Left ventricle myocardium inferior (tissue), 1 donor: Measurements from ENCODE around the gene CYFIP1. TPM values are rescaled to one million over a fixed set of nuclear protein-coding genes. Genes with fewer than 3 reads are reported as not detected.
"Not testable (repeated sequence)": the region's sequence is repeated elsewhere in the genome, so short reads cannot be mapped to it uniquely, and the experiment has no call there.

ENCODE experiments used
- DNase-seq: peaks from one replicate; pipeline ENCODE4 v3.0.0-alpha.2; 2020
- H3K27ac ChIP-seq: fragments of 200-600 bp; replicated peaks from 2 replicates; pipeline ENCODE4 v1.8.0; 2021
- H3K27me3 ChIP-seq: fragments of 200-600 bp; 2 replicates; pipeline ENCODE4 v1.8.0; 2021; ENCODE audit warnings: low read depth
- H3K36me3 ChIP-seq: fragments of 200-600 bp; 2 replicates; pipeline ENCODE4 v1.8.0; 2021
- H3K4me1 ChIP-seq: fragments of 200-600 bp; 2 replicates; pipeline ENCODE4 v1.8.0; 2021
- H3K4me3 ChIP-seq: fragments of 200-600 bp; 2 replicates; pipeline ENCODE4 v1.8.0; 2021; ENCODE audit warnings: mild to moderate bottlenecking, moderate library complexity
- H3K9me3 ChIP-seq: fragments of 200-600 bp; replicated peaks from 2 replicates; pipeline ENCODE4 v1.8.0; 2021
- intact Hi-C: fragments of 100-400 bp; cut with micrococcal nuclease; formaldehyde crosslinking; loops from one replicate; pipeline ENCODE4 v1.11.0; 2022
- long read RNA-seq: library from polyadenylated mRNA; unstranded; transcript quantifications from one replicate; pipeline ENCODE4 v2.0.0, GENCODE V29; 2021
- total RNA-seq: library from RNA; stranded (reverse); fragmentation: NEBNext Ultra II Directional; extraction: Animal tissue kit (Norgen Biotek cat#: 25700); gene quantifications from one replicate; pipeline ENCODE4 v1.2.1, GENCODE V29; 2021
- TF ChIP-seq, protein P1 (sequence below): fragments of 200-600 bp; IDR thresholded peaks from 2 replicates; pipeline ENCODE4 v1.8.0; 2021; ENCODE audit warnings: antibody characterized with exemption, mild to moderate bottlenecking, borderline replicate concordance
- donor health status: DM: no; HTN: yes; CAD: no; lungs with severe emphysema.

The CYFIP1 gene
- 24.1 TPM for total RNA-seq
- long read RNA-seq, full-length matches to known transcripts, result 37 of 58 reads
- long read RNA-seq, partial matches to known transcripts, result 11 of 58 reads
- long read RNA-seq, other reads (novel, unspliced or antisense), result 10 of 58 reads

DNA sequence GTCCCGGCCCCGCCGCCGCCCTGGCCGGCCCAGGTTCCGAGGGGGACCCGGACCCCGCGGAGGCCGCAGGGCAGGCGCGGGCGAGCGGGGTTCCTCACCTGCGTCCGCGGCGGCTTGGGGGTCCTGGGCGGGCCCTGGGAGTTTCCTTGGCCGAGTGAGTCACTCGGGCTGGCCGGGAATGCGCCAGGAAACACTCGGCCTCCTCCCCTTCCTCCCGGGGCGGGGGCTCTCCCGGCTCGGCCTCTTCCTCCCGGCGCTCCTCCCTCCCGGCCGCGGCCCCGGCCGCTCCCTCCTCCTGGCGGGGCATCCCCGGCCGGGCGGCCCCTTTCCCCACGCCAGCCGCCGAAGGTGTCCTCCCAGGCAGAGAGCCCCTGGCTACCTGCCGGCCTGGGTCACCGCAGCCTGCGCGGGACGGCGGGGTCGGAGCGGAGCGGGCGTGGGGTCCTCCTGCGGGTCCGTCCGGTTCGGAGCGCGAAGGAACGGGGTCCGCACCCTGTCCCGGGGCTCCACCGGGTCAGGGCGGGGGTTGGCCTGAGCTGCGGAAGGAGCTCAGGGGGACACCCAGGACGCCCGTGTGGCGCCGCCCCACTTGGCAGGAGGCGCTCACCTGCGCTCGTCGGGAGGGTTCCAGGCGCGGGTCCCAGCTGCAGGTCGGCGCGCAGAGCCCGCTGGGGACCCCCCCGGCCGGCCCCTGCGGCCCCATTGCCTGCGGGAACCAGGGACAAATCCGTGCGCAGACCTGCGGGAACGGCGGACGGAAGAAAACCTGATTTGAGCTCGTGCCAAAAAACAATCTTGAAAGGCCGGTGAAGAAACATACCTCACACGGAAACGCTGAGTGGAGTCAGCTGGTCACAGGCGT is at the start of gene CYFIP1:
TSS of gene CYFIP1 (minus strand) at position 180 of the 862 bp plus-strand sequence. CDS start 33,083 bp downstream, outside the sequence.
- peak within 1 kb of the TSS; percentile 94 for H3K4me3 ChIP-seq
- TF ChIP-seq, protein P1, sequence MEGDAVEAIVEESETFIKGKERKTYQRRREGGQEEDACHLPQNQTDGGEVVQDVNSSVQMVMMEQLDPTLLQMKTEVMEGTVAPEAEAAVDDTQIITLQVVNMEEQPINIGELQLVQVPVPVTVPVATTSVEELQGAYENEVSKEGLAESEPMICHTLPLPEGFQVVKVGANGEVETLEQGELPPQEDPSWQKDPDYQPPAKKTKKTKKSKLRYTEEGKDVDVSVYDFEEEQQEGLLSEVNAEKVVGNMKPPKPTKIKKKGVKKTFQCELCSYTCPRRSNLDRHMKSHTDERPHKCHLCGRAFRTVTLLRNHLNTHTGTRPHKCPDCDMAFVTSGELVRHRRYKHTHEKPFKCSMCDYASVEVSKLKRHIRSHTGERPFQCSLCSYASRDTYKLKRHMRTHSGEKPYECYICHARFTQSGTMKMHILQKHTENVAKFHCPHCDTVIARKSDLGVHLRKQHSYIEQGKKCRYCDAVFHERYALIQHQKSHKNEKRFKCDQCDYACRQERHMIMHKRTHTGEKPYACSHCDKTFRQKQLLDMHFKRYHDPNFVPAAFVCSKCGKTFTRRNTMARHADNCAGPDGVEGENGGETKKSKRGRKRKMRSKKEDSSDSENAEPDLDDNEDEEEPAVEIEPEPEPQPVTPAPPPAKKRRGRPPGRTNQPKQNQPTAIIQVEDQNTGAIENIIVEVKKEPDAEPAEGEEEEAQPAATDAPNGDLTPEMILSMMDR, result no peak
- peak; percentile 88 for DNase-seq
- H3K27me3 ChIP-seq, result no peaks in the 10 kb centered on the region
- H3K27ac ChIP-seq, result peak within 1 kb of the TSS; percentile 94
- no peaks in the 10 kb centered on the region for H3K36me3 ChIP-seq
- intact Hi-C loops, result no loop called here
- no peaks in the 10 kb centered on the region for H3K9me3 ChIP-seq
- peaks cover 44% of the 10 kb centered on the region for H3K4me1 ChIP-seq

DNA sequence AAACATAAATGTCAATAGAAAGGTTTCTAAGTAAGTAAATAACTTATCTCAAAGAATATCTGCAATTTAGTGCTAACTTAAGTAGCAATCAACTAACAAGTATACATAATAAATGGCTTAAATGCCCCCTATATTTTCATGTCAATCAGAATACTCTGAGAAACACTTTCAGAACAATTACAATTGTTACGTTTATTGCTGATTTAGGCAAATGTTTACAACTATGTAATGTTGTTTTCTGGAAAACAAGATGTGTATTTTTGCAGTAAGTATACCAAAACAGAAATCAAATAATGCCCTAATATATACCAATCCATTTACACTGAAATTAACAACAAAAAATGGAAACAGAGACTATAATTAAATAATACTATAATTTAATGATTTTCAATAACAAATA is 46.0 kb upstream of the CYFIP1 start:
- no peaks in the 10 kb centered on the region for H3K27me3 ChIP-seq
- TF ChIP-seq, protein P1, result no peak
- H3K4me1 ChIP-seq, result no peaks in the 10 kb centered on the region
- H3K36me3 ChIP-seq, result peaks cover 100% of the 10 kb centered on the region
- H3K9me3 ChIP-seq, result no peaks in the 10 kb centered on the region
- H3K4me3 ChIP-seq, result no peak overlapping the region
- DNase-seq, result no peak
- intact Hi-C loops, result no loop called here
- H3K27ac ChIP-seq, result no peak overlapping the region

DNA sequence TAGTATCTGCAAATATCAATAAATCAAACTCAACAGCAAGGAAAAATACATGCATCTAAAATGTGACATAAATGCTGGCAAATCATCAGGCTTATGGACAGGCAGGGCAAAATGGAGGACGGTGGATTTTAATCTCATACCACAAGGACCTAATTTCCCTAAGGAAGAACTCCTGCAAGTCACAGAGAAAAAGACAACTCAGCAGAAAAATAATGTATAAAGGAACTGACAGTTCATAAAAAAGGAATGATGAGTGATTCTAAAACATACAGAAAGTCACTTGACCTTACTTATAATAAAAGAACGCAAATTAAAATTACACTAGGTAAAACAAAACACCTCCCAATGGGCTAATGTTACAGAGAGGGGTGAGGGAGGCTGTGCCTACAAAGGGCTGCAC is 42.0 kb upstream of the CYFIP1 start:
- Histone ChIP-seq H3K27ac (no peak overlapping the region), H3K9me3 (no peaks in the 10 kb centered on the region), H3K4me3 (no peak overlapping the region), H3K36me3 (peaks cover 100% of the 10 kb centered on the region), H3K27me3 (no peaks in the 10 kb centered on the region), H3K4me1 (no peaks in the 10 kb centered on the region)
- intact Hi-C loops, result no loop called here
- no peak for DNase-seq
- TF ChIP-seq, protein P1, result no peak

DNA sequence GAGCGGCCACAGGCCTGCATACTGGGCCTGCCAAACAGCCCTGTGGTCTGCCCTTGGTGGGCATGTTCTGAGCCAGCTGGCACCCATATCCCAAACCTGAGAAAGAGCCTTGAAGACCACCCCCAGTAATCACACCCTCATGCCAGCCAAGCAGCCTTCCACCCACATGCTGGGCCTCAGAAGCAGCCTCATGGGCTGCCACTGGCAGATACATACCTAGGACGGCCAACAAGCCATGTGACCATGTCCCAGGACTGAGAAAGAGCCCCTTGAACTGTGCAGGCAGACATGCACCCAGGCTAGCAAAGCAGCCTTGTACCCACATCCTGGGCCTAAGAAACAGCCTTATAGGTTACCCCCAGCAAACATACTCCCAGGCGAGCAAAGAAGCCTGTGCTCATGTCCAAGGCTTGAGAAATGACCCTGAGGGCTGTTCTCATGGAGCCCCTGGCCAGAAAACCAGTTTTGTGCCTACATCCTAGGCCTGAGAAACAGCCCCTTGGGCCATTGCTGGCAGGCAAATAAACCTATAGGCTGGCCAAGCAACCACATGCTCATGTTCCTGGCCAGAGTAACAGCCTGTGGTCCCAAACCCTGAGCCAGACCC is 34.3 kb upstream of the CYFIP1 start:
- no peaks in the 10 kb centered on the region for H3K9me3 ChIP-seq
- H3K27me3 ChIP-seq, result no peaks in the 10 kb centered on the region
- no peak overlapping the region for H3K27ac ChIP-seq
- no peaks in the 10 kb centered on the region for H3K4me1 ChIP-seq
- TF ChIP-seq, protein P1, result no peak
- peaks cover 96% of the 10 kb centered on the region for H3K36me3 ChIP-seq
- DNase-seq, result no peak
- intact Hi-C loops, result no loop called here
- H3K4me3 ChIP-seq, result no peak overlapping the region

DNA sequence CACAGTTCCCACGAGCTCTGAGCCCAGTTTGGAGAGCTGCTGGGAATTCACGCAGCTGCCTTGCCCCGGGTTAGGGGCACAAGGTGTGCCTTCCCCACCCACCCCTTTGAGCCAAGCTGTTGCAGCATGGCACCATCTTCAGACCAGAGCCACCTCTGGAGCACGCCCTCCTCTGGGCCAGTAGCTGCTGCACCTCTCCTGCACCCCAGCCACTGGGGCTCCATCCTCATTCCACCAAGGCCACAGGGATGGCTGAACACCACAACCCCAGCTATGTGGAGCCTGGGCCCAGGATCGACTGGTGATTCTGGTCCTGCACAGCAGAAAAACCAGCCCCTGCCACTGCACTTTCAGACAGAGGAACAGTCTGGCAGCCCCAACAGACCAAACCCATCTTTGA is 33.5 kb upstream of the CYFIP1 start:
- Histone ChIP-seq H3K9me3 (no peaks in the 10 kb centered on the region), H3K4me1 (no peaks in the 10 kb centered on the region), H3K27me3 (no peaks in the 10 kb centered on the region), H3K27ac (no peak overlapping the region), H3K4me3 (no peak overlapping the region), H3K36me3 (peaks cover 96% of the 10 kb centered on the region)
- DNase-seq, result no peak
- TF ChIP-seq, protein P1, result no peak
- intact Hi-C loops, result no loop called here

DNA sequence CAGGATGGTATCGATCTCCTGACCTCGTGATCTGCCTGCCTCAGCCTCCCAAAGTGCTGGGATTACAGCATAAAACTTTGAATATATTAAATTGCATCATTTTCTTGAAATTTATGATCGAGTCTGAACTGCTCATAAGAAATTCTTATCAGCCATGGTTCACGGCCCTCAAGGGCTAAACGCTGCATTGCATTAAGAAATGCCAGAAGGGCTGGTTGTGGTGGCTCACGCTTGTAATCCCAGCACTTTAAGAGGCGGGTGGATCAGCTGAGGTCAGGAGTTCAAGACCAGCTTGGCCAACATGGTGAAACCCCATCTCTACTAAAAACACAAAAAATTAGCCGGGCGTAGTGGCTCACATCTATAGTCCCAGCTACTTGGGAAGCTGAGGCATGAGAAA is 32.4 kb upstream of the CYFIP1 start:
- H3K4me1 ChIP-seq, H3K27me3 ChIP-seq, H3K9me3 ChIP-seq, H3K27ac ChIP-seq, intact Hi-C loops, DNase-seq, H3K4me3 ChIP-seq: not testable (repeated sequence)
- H3K36me3 ChIP-seq, result peaks cover 96% of the 10 kb centered on the region
